Measurements from ENCODE around the gene SNRNP200.

DNA sequence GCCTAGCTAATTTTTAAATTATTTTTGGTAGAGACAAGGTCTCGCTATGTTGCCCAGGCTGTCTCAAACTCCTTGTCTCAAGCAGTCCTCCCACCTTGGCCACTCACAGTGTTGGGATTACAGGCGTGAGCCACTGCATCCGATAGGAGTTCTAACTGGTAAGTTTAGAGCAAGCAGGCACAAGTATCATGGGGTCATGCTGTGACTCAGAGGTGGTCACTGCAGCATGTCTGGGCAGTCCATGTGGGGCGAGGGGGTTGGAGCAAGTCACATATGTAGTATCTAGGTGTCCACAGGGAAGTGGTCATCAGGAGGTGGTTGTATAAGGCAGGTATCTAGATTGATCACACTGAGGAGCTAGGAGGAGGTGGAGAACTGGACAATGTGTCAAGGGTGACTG lies 74.0 kb downstream of the SNRNP200 start:
- TF ChIP-seq, protein P1, sequence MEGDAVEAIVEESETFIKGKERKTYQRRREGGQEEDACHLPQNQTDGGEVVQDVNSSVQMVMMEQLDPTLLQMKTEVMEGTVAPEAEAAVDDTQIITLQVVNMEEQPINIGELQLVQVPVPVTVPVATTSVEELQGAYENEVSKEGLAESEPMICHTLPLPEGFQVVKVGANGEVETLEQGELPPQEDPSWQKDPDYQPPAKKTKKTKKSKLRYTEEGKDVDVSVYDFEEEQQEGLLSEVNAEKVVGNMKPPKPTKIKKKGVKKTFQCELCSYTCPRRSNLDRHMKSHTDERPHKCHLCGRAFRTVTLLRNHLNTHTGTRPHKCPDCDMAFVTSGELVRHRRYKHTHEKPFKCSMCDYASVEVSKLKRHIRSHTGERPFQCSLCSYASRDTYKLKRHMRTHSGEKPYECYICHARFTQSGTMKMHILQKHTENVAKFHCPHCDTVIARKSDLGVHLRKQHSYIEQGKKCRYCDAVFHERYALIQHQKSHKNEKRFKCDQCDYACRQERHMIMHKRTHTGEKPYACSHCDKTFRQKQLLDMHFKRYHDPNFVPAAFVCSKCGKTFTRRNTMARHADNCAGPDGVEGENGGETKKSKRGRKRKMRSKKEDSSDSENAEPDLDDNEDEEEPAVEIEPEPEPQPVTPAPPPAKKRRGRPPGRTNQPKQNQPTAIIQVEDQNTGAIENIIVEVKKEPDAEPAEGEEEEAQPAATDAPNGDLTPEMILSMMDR (IDR thresholded peaks at IDR 0.05) = no peak
- TF ChIP-seq POLR2A (IDR thresholded peaks at IDR 0.05) (no peak), POLR2AphosphoS5 (IDR thresholded peaks at IDR 0.05) (no peak)
